Mesenteric fat pad (tissue), 1 donor: ENCODE results near the gene LY6G5C. TPM values are rescaled to one million over a fixed set of nuclear protein-coding genes. Genes with fewer than 3 reads are reported as not detected.

Experiments
- DNase-seq: peaks from one replicate; pipeline ENCODE4 v3.0.0-alpha.2; 2020; ENCODE audit warnings: low spot score
- long read RNA-seq: library from polyadenylated mRNA; unstranded; transcript quantifications from one replicate; pipeline ENCODE4 v2.0.0, GENCODE V29; 2020
- total RNA-seq: library from RNA; stranded (reverse); fragmentation: NEBNext Ultra II Directional; extraction: Animal tissue kit (Norgen Biotek cat#: 25700); gene quantifications from one replicate; pipeline ENCODE4 v1.2.1, GENCODE V29; 2021
- donor health status: DM: yes; HTN: yes; CAD: no.

The LY6G5C gene
- 1.9 TPM for total RNA-seq
- long read RNA-seq, partial matches to known transcripts, result 0 of 1 reads
- long read RNA-seq, other reads (novel, unspliced or antisense), result 0 of 1 reads

GRCh38 chr6:31680226-31681134 lies at the start of gene LY6G5C:
TSS of gene LY6G5C (minus strand) at chr6:31681067. CDS start at chr6:31680373, 694 bp downstream.
- DNase-seq, result no peak

DNA sequence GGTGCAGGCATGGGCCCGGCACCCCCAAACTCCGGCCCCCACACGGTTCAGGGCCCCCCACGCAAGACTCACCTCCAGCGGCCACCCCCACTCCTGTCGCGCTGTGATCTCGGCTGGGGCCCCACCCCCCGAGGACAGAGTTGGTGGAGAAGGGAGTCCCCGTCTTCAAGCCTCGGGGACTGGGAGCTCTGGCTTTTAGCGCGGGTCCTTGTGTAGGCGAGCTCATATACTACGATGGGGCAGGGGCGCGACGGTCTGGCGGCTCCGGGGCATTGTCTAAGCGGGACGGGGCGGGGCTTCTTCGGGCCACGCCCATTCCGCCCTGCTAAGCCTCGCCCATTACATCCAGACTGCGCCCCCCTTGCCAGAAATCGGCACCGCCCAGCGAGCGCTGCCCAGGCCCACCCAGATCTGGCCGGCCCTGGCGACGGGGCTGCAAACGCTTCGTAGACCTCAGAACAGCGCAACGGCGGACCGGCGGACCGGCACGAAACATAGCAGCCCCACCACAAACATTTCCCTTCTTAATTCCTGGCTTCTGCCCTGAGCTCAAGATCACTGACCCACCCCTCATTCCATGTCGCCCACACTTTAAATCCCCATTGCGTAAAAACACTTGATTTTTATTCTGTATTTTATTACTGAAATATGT lies 49.2 kb upstream of the LY6G5C start:
- DNase-seq, result peak; percentile 97

DNA sequence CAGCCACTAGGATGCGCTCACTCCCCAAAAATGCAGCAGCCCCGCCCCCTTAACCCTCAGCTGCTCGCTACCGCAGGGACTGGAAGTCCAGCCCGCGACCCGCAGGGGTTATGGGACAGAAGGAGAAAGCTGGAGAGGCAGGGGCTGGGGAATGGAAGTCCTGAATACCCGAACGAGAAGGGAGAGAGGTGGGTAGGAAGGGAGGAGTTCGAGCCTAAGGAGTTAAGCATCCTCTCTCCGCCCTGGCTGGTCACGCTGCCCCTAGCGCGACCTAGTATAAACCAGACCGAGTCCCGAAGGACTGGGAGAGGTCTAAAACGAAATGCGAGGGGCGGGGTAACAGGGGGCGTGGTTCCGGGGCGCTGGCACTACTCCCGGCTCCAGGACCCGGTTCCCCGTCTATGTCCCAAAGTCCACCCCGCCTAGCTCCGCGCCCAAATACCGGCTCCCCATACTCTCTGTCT lies 48.7 kb upstream of the LY6G5C start:
- DNase-seq, result peak; percentile 93

- DNase-seq, result no peak
Observed at GRCh38 chr6:31728767-31729514, 48.1 kb upstream of the LY6G5C start, which contains the start of gene DDAH2. TSS of gene DDAH2 (minus strand) at chr6:31729299. CDS start at chr6:31729161, 138 bp downstream.

DNA sequence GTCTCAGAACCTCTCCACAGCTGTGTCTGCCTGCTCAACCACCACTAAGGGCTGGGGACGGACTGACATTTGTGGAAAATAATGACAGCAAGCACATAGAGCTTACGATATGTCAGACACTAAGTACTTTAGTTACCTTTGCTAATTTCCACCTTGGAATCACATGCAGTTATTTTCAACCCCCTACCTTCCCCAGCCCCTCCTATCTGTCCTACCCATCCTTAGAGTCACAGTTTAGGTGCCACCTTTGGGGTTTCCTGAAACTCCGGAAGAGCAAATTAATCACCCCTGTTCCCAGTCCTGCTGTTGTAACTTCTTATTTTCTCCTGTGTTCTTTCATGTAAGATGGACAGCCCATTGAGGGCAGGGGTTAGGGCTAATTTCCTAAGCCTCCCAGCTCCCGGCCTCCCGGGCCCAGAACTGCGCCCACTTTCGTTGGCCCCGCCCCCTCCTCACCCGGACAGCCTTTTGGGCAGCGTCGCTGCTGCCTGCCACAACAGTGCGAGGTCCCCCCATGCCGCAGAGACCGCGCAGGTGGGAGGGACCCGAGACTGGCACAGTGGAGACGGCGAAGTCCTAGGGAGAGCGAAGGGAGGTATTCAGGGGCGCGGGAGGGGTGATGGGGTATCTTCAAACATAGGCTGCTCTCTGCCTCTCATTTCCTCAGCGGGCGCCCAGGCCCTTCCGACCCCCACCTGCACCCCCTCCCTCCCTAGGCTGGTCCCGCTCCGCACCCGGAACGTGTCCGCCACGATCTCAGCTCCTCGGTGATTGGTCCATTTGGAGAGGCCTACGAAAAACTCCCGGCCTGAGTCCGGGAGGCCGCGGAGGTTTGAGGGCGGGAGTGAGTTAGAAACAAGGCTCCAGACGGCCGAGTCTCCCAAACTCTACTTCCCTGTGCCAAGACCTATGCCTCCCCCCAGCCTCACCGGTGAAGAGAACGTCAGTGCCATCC lies 47.1 kb upstream of the LY6G5C start:
- DNase-seq, result no peak

DNA sequence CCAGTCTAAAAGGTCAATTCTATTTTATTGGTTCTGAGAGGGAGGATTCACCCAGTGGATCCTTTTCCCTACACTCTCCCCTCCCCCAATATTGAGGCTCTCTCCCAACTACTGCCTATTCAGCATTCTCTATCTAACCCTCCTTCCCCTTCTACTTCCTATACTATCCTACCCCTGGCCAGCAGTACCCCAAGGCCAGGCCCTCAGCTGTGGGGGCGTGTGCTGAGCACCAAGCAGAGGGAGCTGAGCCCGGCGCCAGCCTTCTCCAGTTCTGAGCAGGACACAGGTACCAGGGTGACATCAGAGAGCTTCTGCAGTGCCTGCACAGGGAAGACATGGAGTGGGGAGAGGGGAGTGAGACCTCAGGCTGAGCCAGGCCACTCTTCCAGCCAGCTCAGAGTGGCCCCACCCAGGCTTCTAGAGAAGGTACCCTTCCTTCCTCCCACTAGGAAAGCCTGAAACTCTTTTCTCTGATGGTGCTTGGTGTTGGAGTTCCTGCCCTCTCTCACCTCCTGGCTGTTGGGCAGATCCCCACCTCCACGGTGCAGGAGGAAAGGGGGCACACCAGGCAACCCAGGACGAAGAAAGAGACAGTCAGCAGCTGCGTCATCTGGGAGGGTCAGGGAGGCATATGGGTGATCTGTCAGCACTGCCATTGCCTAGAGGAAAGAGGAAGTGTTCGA lies 46.3 kb upstream of the LY6G5C start:
- DNase-seq, result no peak

GRCh38 chr6:31725502-31726350 lies 44.9 kb upstream of the LY6G5C start:
- no peak for DNase-seq

DNA sequence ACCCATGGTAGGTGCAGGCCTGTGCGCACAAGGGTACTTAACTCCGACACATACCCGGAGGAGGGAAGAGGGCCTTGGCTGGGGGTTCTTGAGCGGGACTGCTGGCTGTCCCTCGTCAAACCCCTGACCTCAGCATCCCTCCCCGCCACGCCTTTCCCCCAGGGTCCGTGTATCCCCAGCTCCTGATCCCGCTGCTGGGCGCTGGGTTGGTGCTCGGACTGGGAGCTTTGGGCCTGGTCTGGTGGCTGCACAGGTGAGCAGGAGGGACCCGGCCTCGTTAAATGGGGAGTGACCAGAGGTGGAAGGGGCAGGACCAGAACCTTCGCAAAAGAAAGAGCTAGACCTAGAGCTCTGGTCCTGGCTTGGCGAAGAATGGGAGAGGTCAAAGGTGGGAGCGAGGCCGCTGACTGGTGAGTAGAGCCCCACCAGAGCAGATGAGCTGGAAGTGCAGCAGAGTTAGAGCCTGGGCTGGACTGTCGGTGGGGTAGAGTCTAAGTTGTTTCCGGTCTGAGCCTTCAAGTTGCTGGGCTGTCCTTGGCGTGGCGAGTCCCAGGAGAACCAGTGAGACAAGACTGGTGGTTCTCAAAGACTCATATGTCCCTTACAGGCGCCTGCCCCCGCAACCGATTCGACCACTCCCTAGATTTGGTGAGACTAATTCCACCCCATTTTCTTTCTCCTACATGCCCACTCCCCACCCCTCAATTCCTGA lies 43.3 kb upstream of the LY6G5C start:
- DNase-seq, result no peak

GRCh38 chr6:31723245-31723979 lies 42.5 kb upstream of the LY6G5C start, which contains the start of gene MPIG6B:
TSS of gene MPIG6B (plus strand) at chr6:31723373. CDS start at chr6:31723384, 11 bp downstream.
- no peak for DNase-seq

DNA sequence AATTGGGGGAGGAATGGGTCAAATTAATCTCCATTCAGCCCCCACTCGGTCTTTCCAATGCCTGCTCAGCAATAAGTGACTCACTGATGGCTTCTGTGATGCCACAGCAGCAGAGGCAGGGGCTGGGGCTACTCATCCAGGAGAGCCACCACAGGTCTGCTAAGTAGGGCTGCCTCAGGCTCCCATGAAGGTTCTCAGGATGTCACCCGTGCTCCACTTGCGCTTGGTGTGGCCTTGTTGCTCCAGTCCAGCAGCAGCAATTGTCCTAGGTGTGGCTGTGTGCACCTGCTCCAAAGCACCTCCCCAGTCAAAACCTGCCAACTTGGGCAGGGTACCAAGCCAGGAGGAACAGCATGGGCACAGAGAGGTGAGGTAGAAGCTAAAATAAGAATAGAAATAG lies 41.3 kb upstream of the LY6G5C start:
- no peak for DNase-seq

DNA sequence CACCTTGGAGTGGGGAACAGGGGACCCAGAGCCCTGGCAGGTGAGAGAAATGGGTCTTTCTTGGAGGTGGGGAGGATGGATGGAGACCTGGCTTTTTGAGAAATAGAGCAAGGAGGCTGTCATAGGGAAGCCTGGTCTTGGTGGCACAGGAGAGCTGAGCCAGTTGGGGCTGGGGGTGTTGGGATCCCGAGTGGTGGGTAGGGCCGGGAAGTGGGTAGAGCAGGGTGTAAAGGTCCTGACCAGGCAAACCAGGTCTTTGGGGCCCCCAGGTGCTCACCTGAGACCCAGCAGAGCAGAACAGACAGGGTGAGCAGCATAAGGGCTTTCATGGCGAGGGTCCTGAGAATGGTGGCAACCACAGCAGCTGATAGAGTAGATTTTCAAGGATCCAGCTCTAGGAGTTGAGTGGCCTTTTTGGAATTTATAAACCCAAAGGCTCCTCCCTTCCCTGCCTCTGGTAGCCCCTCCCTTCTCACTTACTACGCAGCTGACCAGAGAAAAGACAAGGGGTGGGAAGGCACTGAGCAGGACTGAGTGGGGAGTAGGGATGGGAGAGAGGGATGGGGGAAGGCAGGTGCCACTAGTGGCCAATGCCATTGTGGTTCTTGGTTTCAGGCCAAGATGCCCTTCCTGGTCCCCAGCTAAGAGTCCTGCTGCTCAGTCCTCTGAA lies 40.6 kb upstream of the LY6G5C start, which contains the start of gene LY6G6C:
LY6G6C (minus strand) TSS at position 396 of the 670 bp plus-strand sequence; CDS start at position 329, 67 bp downstream.
- DNase-seq, result no peak

- no peak for DNase-seq
Observed at GRCh38 chr6:31720196-31720770, 39.4 kb upstream of the LY6G5C start.

DNA sequence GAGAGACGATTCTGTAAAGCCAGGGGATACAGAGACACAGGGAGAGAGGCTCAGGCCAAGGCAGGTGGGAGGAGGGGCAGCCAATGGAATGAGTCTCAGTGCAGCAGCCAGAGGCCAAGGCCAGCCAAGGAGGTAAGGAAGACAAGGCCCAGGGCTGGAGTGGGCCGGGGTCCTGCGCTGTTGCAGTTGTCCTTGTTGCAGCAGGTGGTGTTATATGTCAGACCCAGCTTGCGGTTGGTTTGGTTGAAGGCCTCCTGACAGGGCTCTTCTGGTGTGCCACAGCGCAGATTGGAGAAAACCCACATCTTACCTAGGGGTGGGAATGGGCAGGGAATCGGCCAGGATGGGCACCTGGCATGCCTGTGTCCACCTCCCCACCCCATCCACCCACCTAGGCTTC lies 38.1 kb upstream of the LY6G5C start:
- DNase-seq, result no peak

GRCh38 chr6:31718265-31718664 lies 37.4 kb upstream of the LY6G5C start:
- DNase-seq, result no peak

- DNase-seq, result no peak
Observed at GRCh38 chr6:31717499-31718222, 36.8 kb upstream of the LY6G5C start.
